GM18867 (cell line): Measurements from ENCODE around the gene ENHO.
"Not testable (repeated sequence)": the region's sequence is repeated elsewhere in the genome, so short reads cannot be mapped to it uniquely, and the experiment has no call there.

Experiments
- ATAC-seq: cut with Tn5 transposase; IDR thresholded peaks from one replicate; pipeline ENCODE4 v1.9.1; 2021; ENCODE audit warnings: mild to moderate bottlenecking, moderate library complexity; ENCODE audit not compliant: unreplicated experiment

ENHO gene

GRCh38 chr9:34482746-34483145 lies 40.0 kb downstream of the ENHO start:
- ATAC-seq = not testable (repeated sequence)

GRCh38 chr9:34481620-34482019 lies 41.2 kb downstream of the ENHO start:
- not testable (repeated sequence) for ATAC-seq

GRCh38 chr9:34479431-34479866 lies 43.3 kb downstream of the ENHO start:
- ATAC-seq = no peak

- no peak for ATAC-seq
Measured at GRCh38 chr9:34477541-34477940, 45.2 kb downstream of the ENHO start.

- no peak for ATAC-seq
Measured at GRCh38 chr9:34475097-34475496, 47.7 kb downstream of the ENHO start.
